NB4 (cell line): Measurements from ENCODE around the gene HCAR2.

Source experiments
- CTCF ChIP-seq: IDR thresholded peaks from one replicate; pipeline ENCODE4 v1.5.1; 2012; ENCODE audit warnings: low read depth, low read length
- MAX ChIP-seq: IDR thresholded peaks from 2 replicates; pipeline ENCODE4 v1.6.1; 2011; ENCODE audit warnings: low read depth, low read length

GRCh38 chr12:122738571-122738970, 35.4 kb upstream of the HCAR2 start:
- TF ChIP-seq CTCF (no peak), MAX (no peak)
